Non-pigmented ciliary epithelial cell (primary cell): ENCODE results near the gene XPO4.
"Not testable (repeated sequence)": the region's sequence is repeated elsewhere in the genome, so short reads cannot be mapped to it uniquely, and the experiment has no call there.

Experiments used
- DNase-seq: peaks from one replicate; pipeline ENCODE4 v3.0.0-alpha.2; 2010; ENCODE audit warnings: low read depth

XPO4 gene

DNA sequence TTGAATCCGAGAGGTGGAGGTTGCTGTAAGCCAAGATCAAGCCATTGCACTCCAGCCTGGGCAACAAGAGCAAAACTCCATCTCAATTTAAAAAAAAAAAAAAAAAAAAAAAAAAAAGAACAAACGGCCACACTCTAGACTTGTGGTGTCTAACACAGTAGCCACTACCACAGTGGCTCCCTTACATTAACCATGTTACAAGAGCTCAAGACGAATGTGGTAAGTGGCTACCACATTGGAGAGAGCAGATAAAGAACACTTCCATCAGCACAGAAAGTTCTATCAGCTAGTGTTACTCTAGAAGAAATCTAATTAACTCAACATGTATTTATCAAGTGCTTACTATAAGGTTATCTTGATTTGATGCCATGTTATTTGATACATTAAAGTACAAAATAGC, 11.5 kb downstream of the XPO4 start:
- no peak for DNase-seq

DNA sequence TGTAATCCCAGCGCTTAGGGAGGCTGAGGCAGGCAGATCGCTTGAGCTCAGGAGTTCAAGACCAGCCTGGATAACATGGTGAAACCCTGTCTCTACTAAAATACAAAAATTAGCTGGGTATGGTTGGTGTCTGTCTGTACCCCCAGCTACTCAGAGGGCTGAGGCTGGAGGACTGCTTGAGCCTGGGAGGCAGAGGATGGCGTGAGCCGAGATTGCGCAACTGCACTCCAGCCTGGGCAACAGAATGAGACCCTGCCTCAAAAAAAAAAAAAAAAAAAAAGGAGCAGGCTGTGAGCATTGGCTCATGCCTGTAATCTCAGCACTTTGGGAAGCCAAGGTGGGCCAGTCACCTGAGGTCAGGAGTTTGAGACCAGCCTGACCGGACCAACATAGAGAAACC, 12.0 kb downstream of the XPO4 start:
- not testable (repeated sequence) for DNase-seq

GRCh38 chr13:20882206-20882605, 20.3 kb downstream of the XPO4 start:
- no peak for DNase-seq

- no peak for DNase-seq
These were observed 24.6 kb downstream of the XPO4 start for GRCh38 chr13:20877902-20878301.

DNA sequence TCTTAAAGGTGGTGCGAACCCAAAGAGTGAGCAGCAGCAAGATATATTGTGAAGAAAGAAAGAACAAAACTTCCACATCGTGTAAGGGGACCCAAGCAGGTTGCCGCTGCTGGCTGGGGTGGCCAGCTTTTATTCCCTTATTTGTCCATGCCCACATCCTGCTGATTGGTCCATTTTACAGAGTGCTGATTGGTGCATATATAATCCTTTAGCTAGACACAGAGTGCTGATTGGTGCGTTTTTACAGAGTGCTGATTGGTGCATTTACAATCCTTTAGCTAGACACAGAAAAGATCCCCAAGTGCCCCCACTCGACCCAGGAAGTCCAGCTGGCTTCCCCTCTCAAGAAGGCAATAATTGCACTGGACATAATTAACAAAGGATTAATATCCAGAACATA, 25.7 kb downstream of the XPO4 start:
- not testable (repeated sequence) for DNase-seq

GRCh38 chr13:20874439-20874838, 28.1 kb downstream of the XPO4 start:
- not testable (repeated sequence) for DNase-seq

- no peak for DNase-seq
These were observed 29.2 kb downstream of the XPO4 start for GRCh38 chr13:20873348-20873747.

DNA sequence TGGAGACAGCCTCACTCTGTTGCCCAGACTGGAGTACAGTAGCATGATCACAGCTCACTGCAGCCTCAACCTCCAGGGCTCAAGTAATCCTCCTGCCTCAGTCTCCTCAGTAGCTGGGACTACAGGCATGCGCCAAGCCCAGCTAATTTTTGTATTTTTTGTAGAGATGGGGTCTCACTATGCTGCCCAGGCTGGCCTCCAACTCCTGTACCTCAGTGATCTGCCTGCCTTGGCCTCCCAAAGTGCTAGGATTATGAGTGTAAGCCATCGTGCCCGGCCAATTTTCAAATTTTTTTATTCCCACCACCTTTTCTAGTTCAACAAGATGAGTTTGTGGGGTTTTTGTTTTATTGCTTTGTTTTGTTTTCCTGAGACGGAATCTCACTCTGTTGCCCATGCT, 31.7 kb downstream of the XPO4 start:
- DNase-seq, result no peak

GRCh38 chr13:20869540-20869939, 33.0 kb downstream of the XPO4 start:
- no peak for DNase-seq

- no peak for DNase-seq
These were observed 35.1 kb downstream of the XPO4 start for GRCh38 chr13:20867408-20867807.

- DNase-seq, result not testable (repeated sequence)
These were observed 40.9 kb downstream of the XPO4 start for GRCh38 chr13:20861666-20862065.

- DNase-seq, result no peak
These were observed 41.7 kb downstream of the XPO4 start for GRCh38 chr13:20860844-20861243.

GRCh38 chr13:20856650-20857049, 45.9 kb downstream of the XPO4 start:
- DNase-seq, result no peak

DNA sequence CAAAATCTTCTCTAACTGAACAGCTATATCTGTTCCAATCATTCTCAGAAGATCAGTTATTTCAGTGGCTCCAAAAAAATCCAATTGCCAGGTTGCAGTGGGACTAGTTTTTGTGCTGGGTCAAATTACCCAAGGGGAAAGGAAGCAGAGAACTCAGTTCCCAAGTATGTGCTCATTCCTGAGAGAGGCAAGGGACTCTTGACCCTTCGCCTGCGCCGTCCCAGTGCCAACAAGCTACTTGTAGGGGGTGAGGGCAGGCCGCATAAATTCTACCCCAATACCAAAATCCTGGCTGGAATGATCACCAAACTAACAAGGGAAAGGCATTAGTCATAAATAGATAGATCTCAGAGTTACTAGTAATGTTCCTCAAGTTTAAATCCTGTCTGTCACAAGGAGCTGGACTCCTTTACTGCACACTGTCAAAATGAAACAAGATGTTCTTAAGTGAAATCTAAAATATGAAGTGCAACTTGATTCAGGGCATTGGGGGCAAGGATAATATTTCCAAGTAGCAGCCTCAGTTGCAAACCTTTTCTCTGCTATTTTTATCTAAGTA, 50.6 kb downstream of the XPO4 start:
- DNase-seq, result no peak

DNA sequence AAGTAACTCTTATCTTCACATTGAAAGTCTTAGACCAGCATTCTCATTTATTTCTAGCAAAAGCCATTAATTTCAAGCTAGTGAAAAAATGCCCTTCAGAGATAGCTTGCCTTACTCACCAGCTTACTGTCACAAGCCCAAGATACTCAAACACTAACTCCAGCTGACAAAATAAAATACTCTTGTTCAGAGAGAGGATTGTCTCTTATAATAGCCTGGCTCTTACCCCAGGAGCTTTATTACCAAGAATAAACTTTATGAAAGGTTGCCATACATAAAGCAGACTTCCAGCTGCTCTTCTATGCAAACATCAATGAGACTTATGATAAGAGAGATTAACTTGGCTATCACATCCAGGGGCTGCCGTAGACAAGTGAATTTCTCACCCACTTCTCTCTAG, 53.6 kb downstream of the XPO4 start:
- no peak for DNase-seq

GRCh38 chr13:20848203-20848602, 54.3 kb downstream of the XPO4 start:
- no peak for DNase-seq

DNA sequence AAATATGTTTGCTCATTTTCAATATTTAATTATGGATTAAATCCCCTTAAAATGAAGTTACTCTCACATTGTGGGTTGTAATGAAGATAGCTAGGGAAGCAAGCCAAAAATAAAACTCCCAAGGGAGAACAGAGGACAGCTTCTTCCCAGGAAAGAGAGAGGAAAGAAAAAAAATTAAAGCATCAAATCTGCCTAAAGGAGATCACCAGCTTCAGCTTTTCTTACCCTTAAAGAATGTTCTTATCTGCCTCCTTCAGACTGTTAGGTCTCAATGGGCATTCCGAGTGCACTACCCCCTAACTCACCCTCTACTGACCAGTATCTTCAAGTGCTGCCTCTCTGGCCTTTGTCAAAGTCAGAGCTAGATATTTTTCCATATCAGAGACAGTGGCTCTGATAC, 55.2 kb downstream of the XPO4 start:
- no peak for DNase-seq

GRCh38 chr13:20843166-20843565, 59.4 kb downstream of the XPO4 start:
- DNase-seq, result no peak

GRCh38 chr13:20840568-20840967, 62.0 kb downstream of the XPO4 start:
- no peak for DNase-seq

DNA sequence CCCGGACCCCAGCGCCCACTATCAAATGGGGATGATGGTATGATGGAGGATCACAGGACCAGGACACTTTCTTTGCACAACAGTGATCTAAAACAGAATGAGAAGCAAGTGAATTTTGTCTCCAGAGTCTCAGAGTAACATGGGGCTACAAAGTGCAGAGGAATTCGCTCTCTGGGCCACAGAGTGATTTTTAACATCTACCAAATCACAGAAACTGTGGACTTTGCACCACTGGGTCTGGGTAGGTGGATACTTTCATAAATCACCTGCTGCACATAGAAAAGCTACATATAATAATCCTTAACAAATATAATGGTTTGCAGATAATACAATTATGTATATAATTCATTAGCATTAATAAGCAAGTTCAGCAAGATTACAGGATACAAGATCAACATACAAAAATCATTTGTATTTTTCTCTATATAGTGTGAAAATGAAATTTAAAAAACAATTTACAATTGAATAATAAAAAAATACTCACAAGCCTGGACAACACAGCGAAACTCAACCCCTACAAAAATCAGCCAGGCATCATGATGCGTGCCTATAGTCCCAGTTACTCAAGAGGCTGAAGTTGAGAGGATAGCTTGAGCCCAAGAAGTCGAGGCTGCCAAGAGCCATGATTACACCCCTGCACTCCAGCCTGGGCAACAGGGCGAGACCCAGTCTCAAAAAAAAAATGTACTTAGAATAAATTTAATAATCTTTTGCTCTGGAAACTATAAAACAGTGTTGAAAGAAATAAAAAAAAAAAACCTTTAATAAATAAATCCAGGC, 68.5 kb downstream of the XPO4 start:
- no peak for DNase-seq

GRCh38 chr13:20832861-20833260, 69.7 kb downstream of the XPO4 start:
- DNase-seq, result no peak

DNA sequence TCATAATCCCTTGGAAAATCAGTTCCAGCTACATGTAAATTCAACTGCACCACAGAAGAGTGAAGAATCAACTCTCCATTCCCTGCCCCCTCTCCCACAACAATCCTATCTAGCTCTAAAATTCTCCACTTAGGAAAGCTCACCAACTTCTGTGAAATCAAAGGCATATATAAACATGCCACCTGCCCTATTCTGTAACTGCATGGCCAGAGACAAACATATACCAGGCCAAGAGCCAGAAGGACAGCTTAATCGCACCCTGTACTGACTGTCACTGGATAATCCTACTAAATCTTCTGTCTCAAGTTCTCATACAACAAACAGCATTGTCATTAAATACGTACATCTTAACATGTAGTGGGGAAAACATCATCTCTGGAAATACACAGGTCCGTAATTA, 70.6 kb downstream of the XPO4 start:
- no peak for DNase-seq

GRCh38 chr13:20831254-20831653, 71.3 kb downstream of the XPO4 start:
- no peak for DNase-seq
